IgD-negative memory B cell (primary cell): ENCODE results near the gene APPL1. TPM values are rescaled to one million over a fixed set of nuclear protein-coding genes. Genes with fewer than 3 reads are reported as not detected.

Source experiments
- H3K27ac Mint-ChIP-seq, 3 donors: one replicate each; pipeline ENCODE4 v1.8.0; 2020 to 2022; ENCODE audit warnings: mild to moderate bottlenecking in 3 of 3, mixed read lengths in 3 of 3, moderate library complexity in 1 of 3
- H3K27me3 Mint-ChIP-seq: one replicate; pipeline ENCODE4 v1.8.0; 2021; ENCODE audit warnings: mixed read lengths
- H3K36me3 Mint-ChIP-seq: one replicate; pipeline ENCODE4 v1.8.0; 2020; ENCODE audit warnings: mild to moderate bottlenecking, mixed read lengths
- H3K4me1 Mint-ChIP-seq, 3 donors: one replicate each; pipeline ENCODE4 v1.8.0; 2020 to 2022; ENCODE audit warnings: mixed read lengths in 3 of 3, mild to moderate bottlenecking in 1 of 3
- H3K4me3 Mint-ChIP-seq, 4 donors: one replicate each; pipeline ENCODE4 v1.8.0; 2020 to 2022; ENCODE audit warnings: mild to moderate bottlenecking in 4 of 4, mixed read lengths in 4 of 4, moderate library complexity in 3 of 4
- H3K9me3 Mint-ChIP-seq, 3 donors: one replicate each; pipeline ENCODE4 v1.8.0; 2020 to 2021; ENCODE audit warnings: mixed read lengths in 3 of 3, mild to moderate bottlenecking in 1 of 3
- polyA plus RNA-seq: library from polyadenylated mRNA; unstranded; fragments of 300-500 nt; fragmentation: Illumina TruSeq; gene quantifications from one replicate; pipeline ENCODE4 v1.2.3, GENCODE V29; 2021

Gene APPL1
- polyA plus RNA-seq, 1 donor from 2014 or later, result 125 TPM

DNA sequence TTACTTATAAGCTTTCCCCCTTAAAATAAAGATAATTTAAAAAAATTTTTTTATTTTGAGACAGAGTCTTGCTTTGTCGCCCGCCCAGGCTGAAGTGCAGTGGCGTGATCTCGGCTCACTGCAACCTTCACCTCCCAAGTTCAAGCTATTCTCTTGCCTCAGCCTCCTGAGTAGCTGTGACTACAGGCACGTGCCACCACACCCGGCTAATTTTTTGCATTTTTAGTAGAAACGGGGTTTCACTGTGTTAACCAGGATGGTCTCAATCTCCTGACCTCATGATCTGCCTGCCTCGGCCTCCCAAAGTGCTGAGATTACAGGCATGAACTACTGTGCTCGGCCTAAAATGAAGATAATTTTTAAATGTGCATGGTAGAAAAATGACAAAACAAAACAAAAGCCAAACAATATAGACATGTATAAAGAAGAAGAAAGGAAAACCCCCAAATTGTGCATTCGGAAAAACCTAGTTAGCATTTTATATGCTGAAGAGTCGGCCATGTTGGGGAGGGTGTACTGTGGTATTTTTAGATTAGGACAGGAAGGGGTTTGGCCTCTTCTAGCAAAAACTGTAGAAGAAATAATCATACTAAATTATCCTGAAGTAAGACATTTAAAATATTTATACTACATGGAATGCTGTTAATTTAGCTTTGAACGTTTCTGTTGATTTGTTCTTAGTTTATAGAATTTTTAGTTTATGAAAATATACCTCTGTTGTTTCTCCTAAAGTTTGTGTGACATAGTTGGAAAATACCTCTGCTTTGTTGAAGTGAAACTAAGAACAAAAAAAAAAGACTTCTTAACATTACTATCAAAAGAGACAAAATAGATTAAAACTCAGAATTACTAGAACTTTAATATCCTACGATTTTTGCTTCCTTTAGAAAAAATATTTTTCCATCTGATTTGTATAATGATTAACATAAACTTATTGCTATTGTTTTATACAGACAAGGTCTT, 7.4 kb downstream of the APPL1 start:
- no peaks in the 10 kb centered on the region for H3K9me3 Mint-ChIP-seq
- peaks cover 5% of the 10 kb centered on the region for H3K36me3 Mint-ChIP-seq
- H3K4me3 Mint-ChIP-seq, result peak overlapping the region; percentile 63 to 91 (median 78)
- H3K27me3 Mint-ChIP-seq, result no peaks in the 10 kb centered on the region
- peaks cover 22 to 27% (median 26%) of the 10 kb centered on the region in 3 donors for H3K4me1 Mint-ChIP-seq
- peak overlapping the region; percentile 86 to 97 (median 93) for H3K27ac Mint-ChIP-seq

DNA sequence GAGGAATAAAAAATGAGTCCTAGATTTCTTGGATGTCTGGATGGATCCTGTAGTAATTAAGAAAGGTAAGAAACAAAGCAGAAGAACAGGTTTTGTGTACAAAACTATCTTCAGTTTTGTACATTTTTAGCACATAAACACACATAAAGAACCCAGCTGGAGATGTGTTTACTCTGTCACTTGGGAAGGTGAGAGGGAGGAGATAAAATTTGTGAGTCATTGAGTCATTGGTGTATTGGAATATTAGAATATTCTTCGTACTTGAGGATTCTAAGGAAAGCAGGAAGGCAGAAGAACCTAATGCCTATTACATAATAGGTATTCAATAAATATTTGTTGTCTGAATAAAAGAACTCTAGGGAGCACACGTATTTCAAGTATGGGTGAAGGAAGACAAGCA, 17.4 kb downstream of the APPL1 start:
- Mint-ChIP-seq H3K4me3 (no peak overlapping the region), H3K27ac (no peak overlapping the region), H3K4me1 (peaks cover 0 to 2% (median 2%) of the 10 kb centered on the region in 3 donors), H3K9me3 (no peaks in the 10 kb centered on the region), H3K27me3 (no peaks in the 10 kb centered on the region), H3K36me3 (peaks cover 6% of the 10 kb centered on the region)

DNA sequence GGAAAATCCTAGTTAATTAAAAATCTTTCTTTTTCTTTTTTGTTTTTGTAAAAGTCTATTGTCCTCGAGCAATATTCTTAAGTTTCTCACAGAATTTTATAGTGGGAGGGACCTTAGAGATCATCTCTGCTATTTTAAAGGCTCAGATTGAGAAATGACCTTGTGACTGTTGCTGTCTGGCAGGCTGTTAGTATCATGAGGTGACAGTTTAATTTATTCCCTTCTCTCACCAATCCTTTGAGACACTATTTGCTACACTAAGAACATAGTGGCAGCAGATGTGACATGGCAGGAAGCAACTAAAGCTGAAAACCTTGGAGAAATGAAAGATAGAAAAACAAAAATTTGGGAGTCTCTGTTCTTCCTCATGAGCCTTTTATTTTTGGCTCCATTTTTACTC, 24.9 kb downstream of the APPL1 start:
- Mint-ChIP-seq H3K27ac (no peak overlapping the region), H3K9me3 (no peaks in the 10 kb centered on the region), H3K36me3 (peaks cover 9% of the 10 kb centered on the region), H3K4me3 (no peak overlapping the region), H3K4me1 (no peaks in the 10 kb centered on the region), H3K27me3 (no peaks in the 10 kb centered on the region)

DNA sequence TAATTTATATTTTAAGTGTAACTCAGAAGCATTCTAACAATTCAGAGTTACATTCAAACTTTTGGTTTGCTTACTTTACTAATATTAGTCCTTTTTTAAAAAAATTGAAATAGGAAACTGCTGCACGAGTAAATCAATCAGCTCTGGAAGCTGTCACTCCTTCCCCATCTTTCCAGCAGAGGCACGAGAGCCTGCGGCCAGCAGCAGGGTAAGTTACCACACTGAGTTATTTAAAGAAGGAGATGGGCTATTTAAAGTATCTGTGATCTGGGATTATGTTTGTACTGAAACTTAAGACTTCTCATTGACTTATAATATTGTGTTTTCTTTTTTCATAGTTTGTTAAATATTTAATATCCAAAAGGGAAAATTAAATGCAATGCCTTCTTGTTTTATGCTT, 29.3 kb downstream of the APPL1 start:
- no peak overlapping the region for H3K27ac Mint-ChIP-seq
- no peaks in the 10 kb centered on the region for H3K4me1 Mint-ChIP-seq
- H3K27me3 Mint-ChIP-seq, result no peaks in the 10 kb centered on the region
- H3K4me3 Mint-ChIP-seq, result no peak overlapping the region
- H3K9me3 Mint-ChIP-seq, result peaks cover 0 to 4% (median 0%) of the 10 kb centered on the region in 3 donors
- H3K36me3 Mint-ChIP-seq, result peaks cover 18% of the 10 kb centered on the region

DNA sequence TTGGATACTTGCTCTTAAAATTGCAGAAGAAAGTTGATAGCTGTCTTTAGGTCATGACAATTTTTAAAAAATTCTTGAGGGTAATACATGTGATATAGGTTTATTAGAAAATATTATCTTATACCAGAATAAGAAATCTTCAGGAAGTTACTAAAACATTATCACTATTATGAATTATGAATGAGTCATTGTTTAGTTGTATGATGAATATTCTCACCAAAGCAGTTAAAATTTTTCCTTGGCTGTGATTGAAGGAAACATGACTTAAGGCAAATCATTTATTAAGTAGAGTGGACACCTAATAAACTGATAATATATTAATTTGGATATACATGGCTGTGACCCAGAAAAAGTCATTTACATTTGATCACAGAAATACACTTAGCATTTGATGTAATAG, 30.1 kb downstream of the APPL1 start:
- H3K4me3 Mint-ChIP-seq, result no peak overlapping the region
- H3K27ac Mint-ChIP-seq, result no peak overlapping the region
- peaks cover 23% of the 10 kb centered on the region for H3K36me3 Mint-ChIP-seq
- H3K4me1 Mint-ChIP-seq, result no peaks in the 10 kb centered on the region
- H3K27me3 Mint-ChIP-seq, result no peaks in the 10 kb centered on the region
- H3K9me3 Mint-ChIP-seq, result peaks cover 0 to 4% (median 0%) of the 10 kb centered on the region in 3 donors

DNA sequence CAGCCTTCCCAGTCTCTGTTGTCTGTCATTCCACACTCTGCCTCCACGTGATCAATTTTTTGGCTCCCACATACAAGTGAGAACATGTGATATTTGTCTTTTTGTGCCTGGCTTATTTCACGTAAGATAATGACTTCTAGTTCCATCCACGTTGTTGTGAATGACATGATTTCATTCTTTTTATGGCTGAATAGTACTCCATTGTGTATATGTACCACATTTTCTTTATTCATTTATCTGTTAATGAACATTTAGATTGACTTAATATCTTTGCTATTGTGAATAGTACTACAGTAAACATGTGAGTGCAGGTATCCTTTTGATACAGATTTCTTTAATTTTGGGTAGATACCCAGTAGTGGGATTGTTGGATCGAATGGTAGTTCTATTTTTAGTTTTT, 33.6 kb downstream of the APPL1 start:
- Mint-ChIP-seq H3K4me3 (peak overlapping the region in 1 of 4 donors; percentile 41), H3K36me3 (peaks cover 43% of the 10 kb centered on the region)

DNA sequence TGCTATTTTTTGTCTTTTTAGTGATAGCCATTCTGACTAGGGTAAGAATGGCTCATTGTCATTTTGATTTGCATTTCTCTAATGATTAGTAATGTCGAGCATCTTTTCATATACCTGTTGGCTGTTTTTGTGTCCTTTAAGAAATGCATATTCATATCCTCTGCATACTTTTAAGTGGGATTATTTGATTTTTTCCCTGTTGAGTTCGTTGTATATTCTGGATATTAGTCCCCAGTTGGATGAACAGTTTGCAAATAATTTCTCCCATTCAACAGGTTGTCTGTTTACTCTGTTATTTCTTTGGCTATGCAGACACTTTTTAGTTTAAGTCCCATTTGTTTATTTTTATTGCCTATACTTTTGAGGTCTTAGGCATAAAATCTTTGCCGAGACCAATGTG, 34.4 kb downstream of the APPL1 start:
- Mint-ChIP-seq H3K36me3 (peaks cover 41% of the 10 kb centered on the region), H3K4me1 (peaks cover 0 to 2% (median 0%) of the 10 kb centered on the region in 3 donors), H3K4me3 (no peak overlapping the region), H3K9me3 (peaks cover 0 to 5% (median 3%) of the 10 kb centered on the region in 3 donors), H3K27ac (no peak overlapping the region), H3K27me3 (no peaks in the 10 kb centered on the region)

More for the DNA sequence above, 33.6 kb downstream of the APPL1 start:
- Mint-ChIP-seq H3K4me1 (peaks cover 0 to 2% (median 0%) of the 10 kb centered on the region in 3 donors), H3K9me3 (peaks cover 0 to 5% (median 3%) of the 10 kb centered on the region in 3 donors), H3K27me3 (no peaks in the 10 kb centered on the region), H3K27ac (no peak overlapping the region)

DNA sequence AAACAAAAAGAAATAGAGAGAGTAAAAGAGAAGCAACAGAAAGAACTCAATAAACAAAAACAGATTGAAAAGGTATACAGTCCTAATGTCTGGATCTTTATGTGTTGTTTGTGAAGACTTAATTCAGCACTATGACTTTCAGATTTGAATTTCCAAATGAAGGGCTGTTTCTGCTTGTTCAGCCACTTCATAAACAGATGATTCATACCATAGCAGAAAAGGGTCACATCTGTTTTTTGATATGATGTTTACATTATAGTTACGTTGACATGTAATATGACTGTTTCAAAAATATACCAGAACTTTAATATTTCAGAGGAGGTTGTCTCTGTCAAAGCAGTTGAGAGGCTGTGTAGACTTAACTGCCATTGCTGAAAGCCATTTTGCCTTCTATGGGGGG, 40.9 kb downstream of the APPL1 start:
- Mint-ChIP-seq H3K27ac (no peak overlapping the region), H3K27me3 (no peaks in the 10 kb centered on the region), H3K36me3 (peaks cover 19% of the 10 kb centered on the region), H3K4me3 (no peak overlapping the region), H3K4me1 (peaks cover 0 to 2% (median 0%) of the 10 kb centered on the region in 3 donors), H3K9me3 (peaks cover 0 to 2% (median under 1%) of the 10 kb centered on the region in 3 donors)

DNA sequence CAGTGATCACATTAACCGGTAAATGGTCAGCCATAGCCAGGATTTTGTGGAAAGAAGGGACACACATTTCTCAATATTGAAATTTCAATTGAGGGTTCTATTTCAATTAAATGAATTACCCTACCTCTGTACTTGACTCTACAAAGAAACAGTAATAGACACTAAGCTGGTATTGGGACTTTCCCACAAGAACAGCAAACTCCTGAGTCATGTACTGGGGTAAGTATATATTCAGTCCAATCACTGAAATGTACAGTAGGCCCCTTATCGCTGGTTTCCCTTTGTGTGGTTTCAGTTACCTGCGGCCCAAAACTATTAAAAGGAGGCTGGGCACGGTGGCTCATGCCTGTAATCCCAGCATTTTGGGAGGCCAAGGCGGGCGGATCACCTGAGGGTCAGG, 47.3 kb downstream of the APPL1 start:
- no peaks in the 10 kb centered on the region for H3K9me3 Mint-ChIP-seq
- peaks cover 8% of the 10 kb centered on the region for H3K36me3 Mint-ChIP-seq
- H3K27ac Mint-ChIP-seq, result no peak overlapping the region
- no peak overlapping the region for H3K4me3 Mint-ChIP-seq
- H3K27me3 Mint-ChIP-seq, result no peaks in the 10 kb centered on the region
- no peaks in the 10 kb centered on the region for H3K4me1 Mint-ChIP-seq

DNA sequence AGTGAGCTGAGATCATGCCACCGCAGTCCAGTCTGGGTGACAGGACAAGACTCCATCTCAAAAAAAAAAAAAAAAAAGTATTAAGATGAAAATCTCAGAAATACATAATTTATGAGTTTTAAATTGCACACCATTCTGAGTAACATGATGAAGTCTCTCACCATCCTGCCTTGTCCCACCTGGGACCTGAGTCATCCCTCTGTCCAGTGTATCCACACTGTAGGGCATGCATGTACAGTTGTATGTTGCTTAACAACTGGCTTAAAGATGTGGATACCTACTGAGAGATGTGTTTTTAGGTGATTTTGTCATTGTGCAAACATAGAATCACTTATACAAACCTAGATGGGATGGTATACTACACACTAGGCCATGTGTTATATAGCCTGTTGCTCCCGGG, 47.9 kb downstream of the APPL1 start:
- no peaks in the 10 kb centered on the region for H3K4me1 Mint-ChIP-seq
- no peaks in the 10 kb centered on the region for H3K27me3 Mint-ChIP-seq
- H3K9me3 Mint-ChIP-seq, result peaks cover 0 to 2% (median 1%) of the 10 kb centered on the region in 3 donors
- no peak overlapping the region for H3K27ac Mint-ChIP-seq
- H3K4me3 Mint-ChIP-seq, result no peak overlapping the region
- H3K36me3 Mint-ChIP-seq, result peaks cover 8% of the 10 kb centered on the region

DNA sequence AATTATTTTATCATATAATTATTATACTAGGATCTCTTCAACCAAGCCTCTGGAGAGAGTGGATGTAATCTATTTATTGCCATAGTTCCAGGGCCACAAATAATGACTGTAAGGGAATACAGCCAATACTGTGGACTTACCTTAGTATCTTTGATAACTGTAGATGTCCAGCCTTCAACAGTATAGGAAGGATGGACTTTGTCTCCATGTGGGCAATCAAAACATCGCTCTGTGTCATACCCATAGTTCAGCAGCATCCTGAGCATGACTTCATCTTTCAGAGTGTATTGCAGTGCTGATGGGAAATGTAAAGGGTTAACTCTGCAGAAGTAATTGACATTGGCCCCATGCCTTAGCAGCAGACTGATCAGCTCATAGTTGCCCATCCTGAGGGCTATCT, 50.7 kb downstream of the APPL1 start:
- peaks cover 8% of the 10 kb centered on the region for H3K36me3 Mint-ChIP-seq
- H3K9me3 Mint-ChIP-seq, result peaks cover 0 to 5% (median 2%) of the 10 kb centered on the region in 3 donors
- no peaks in the 10 kb centered on the region for H3K27me3 Mint-ChIP-seq
- H3K4me1 Mint-ChIP-seq, result no peaks in the 10 kb centered on the region
- H3K27ac Mint-ChIP-seq, result no peak overlapping the region
- no peak overlapping the region for H3K4me3 Mint-ChIP-seq

DNA sequence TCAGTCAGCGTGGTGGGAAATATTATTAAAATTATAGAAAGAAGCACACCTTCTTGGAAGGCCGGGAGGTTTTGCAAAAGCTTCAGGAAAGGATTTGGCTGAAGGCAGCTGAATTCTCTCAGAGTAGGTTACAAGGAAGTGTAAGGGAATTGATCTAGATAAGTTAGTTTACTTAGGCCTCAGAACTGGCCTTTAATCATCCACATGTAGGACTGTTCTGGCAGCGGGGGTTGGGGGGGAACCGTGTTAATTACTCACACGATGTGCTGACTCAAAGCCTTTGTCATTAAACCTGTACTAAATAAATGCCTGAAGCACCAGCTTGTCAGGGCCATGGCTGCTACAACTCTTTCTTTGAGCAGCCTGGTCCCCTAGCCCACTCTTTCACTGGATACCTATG, 52.2 kb downstream of the APPL1 start:
- Mint-ChIP-seq H3K36me3 (peaks cover under 1% of the 10 kb centered on the region), H3K27ac (no peak overlapping the region), H3K27me3 (no peaks in the 10 kb centered on the region), H3K4me1 (no peaks in the 10 kb centered on the region), H3K4me3 (no peak overlapping the region), H3K9me3 (peaks cover 0 to 5% (median 2%) of the 10 kb centered on the region in 3 donors)

DNA sequence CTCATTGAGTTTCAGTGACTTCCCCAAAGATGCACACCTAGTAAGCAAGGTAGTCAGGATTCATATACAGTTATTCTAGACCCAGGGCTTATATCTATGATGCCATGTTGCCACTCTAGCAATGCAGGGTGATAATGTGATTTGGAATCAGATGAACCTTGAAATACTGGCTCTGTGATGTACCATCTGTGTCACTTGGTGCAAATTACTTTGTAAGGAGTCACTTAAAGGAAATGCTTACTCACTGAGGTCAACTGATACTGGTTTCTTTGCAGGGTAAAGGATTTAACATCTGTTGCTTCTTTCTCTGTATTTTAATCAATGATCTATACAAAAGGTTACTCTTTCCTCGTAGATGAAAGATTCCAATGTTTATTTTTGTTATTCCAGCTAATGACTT, 54.2 kb downstream of the APPL1 start:
- no peak overlapping the region for H3K27ac Mint-ChIP-seq
- no peak overlapping the region for H3K4me3 Mint-ChIP-seq
- no peaks in the 10 kb centered on the region for H3K27me3 Mint-ChIP-seq
- H3K36me3 Mint-ChIP-seq, result no peaks in the 10 kb centered on the region
- H3K4me1 Mint-ChIP-seq, result no peaks in the 10 kb centered on the region
- peaks cover 2 to 5% (median 2%) of the 10 kb centered on the region in 3 donors for H3K9me3 Mint-ChIP-seq

DNA sequence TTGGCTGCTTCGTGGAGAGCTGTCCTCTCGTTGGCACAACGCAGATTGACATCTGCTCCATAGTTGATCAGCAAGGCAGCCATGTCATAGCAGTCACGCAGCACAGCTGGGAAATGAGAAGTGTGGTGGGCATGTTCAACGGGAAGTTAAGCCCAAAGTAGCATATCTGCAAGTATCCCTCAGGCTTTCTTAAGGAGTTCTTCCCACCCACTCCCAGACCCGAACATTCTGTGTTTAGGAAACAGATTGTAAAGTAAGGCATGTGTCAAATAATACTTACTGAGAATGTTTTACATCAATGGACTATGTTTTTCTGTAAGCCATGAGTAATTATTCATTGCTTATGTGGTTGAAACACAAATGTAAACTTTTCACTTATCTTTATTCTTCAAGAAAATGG, 55.8 kb downstream of the APPL1 start:
- Mint-ChIP-seq H3K36me3 (no peaks in the 10 kb centered on the region), H3K27me3 (no peaks in the 10 kb centered on the region), H3K9me3 (peaks cover 2 to 5% (median 2%) of the 10 kb centered on the region in 3 donors), H3K4me1 (no peaks in the 10 kb centered on the region), H3K27ac (no peak overlapping the region), H3K4me3 (no peak overlapping the region)

DNA sequence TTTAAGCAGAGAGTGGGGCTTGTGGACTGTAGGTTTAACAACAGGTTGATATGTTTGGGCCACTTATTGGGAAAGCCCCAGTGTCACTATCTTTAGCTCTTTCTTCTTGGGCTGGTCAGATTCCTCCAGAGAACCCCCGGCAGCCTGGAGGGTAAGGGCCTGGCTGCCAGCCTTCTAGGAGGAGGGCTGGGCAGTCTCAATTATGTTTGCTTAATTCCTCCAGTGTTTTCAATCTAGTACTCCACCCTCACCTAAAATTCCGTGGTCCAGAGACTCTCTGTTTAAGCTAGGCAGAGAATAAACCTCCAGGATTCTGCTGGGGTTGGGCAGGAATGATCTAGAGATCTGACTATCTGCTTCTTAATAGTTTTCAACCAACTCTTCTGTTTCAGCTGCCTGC, 59.7 kb downstream of the APPL1 start:
- H3K36me3 Mint-ChIP-seq, result no peaks in the 10 kb centered on the region
- H3K27ac Mint-ChIP-seq, result no peak overlapping the region
- peaks cover 3% of the 10 kb centered on the region for H3K27me3 Mint-ChIP-seq
- H3K4me3 Mint-ChIP-seq, result no peak overlapping the region
- H3K4me1 Mint-ChIP-seq, result no peaks in the 10 kb centered on the region
- peaks cover 0 to 2% (median 0%) of the 10 kb centered on the region in 3 donors for H3K9me3 Mint-ChIP-seq

DNA sequence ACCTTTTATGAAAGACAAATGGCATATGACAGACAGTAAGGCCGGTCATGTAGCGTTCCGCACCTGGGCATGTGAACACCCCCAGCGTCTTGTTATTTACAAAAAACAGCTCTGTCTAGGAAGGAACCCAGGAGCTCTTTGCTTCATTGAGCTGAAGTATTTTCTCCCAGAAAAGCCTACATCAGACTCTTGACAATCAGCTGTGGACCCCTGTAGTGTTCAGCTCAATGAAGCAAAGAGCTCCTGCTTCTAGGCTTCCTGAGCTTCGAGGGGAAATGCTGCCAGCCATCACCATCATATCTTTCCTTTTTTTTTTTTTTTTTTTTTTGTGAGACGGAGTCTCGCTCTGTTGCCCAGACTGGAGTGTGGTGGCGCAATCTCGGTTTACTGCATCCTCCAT, 60.9 kb downstream of the APPL1 start:
- no peak overlapping the region for H3K4me3 Mint-ChIP-seq
- H3K36me3 Mint-ChIP-seq, result no peaks in the 10 kb centered on the region
- peak overlapping the region in 1 of 3 donors; percentile 43 for H3K27ac Mint-ChIP-seq
- H3K4me1 Mint-ChIP-seq, result no peaks in the 10 kb centered on the region
- peaks cover 0 to 2% (median 0%) of the 10 kb centered on the region in 3 donors for H3K9me3 Mint-ChIP-seq
- H3K27me3 Mint-ChIP-seq, result peaks cover 3% of the 10 kb centered on the region
